Measurements from ENCODE around the gene AUTS2. TPM values are rescaled to one million over a fixed set of nuclear protein-coding genes. Genes with fewer than 3 reads are reported as not detected.

The AUTS2 gene
- total RNA-seq, 3 donors from 2014 or later, result 31.5 to 94.3 (median 81.3) TPM

DNA sequence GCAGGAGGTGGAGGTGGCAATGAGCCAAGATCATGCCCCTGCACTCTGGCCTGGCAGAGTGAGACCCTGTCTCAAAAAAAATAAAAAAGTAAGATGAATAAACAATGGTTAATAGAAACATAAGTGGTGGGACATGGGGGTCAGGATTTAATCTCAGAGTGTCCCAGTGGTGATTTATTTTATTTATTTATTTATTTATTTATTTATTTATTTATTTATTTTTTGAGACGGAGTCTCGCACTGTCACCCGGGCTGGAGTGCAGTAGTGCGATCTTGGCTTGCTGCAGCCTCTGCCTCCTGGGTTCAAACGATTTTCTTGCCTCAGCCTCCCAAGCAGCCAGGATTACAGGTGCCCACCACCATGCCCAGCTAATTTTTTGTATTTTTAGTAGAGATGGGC lies 1051.0 kb downstream of the AUTS2 start:
- no peaks in the 10 kb centered on the region for H3K27me3 ChIP-seq
- no peak for DNase-seq (ENCODE audit: low spot score in 2 of 2)
- H3K4me1 ChIP-seq, result no peaks in the 10 kb centered on the region
- H3K4me3 ChIP-seq, result no peak overlapping the region
- no peaks in the 10 kb centered on the region for H3K9me3 ChIP-seq
- TF ChIP-seq POLR2A (IDR thresholded peaks at IDR 0.05) (no peak), POLR2AphosphoS5 (IDR thresholded peaks at IDR 0.05) (no peak)
- TF ChIP-seq, protein P1, sequence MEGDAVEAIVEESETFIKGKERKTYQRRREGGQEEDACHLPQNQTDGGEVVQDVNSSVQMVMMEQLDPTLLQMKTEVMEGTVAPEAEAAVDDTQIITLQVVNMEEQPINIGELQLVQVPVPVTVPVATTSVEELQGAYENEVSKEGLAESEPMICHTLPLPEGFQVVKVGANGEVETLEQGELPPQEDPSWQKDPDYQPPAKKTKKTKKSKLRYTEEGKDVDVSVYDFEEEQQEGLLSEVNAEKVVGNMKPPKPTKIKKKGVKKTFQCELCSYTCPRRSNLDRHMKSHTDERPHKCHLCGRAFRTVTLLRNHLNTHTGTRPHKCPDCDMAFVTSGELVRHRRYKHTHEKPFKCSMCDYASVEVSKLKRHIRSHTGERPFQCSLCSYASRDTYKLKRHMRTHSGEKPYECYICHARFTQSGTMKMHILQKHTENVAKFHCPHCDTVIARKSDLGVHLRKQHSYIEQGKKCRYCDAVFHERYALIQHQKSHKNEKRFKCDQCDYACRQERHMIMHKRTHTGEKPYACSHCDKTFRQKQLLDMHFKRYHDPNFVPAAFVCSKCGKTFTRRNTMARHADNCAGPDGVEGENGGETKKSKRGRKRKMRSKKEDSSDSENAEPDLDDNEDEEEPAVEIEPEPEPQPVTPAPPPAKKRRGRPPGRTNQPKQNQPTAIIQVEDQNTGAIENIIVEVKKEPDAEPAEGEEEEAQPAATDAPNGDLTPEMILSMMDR (IDR thresholded peaks at IDR 0.05), result no peak
- no peaks in the 10 kb centered on the region for H3K36me3 ChIP-seq
- intact Hi-C loops (cut with DNase I; ENCODE audit: low total_unique reads), result no loop called here
- H3K27ac ChIP-seq, result no peak overlapping the region

DNA sequence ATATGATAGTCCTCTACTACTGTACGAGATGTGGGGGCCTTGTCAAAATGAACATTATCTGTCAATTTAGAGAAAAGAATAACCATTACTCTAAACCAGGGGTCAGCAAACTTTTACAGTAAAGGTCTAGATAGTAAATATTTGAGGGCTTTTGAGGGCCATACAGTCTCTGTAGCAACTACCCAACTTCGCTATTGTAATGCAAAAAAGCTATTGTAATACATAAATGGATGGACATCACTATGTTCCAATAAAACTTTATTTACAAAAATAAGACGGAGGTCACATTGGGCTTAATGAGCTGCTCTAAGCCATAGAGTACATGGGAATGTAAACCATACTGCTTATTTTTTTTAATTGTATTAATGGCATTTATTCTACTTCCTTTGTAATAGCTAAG lies 1055.9 kb downstream of the AUTS2 start:
- Histone ChIP-seq H3K27me3 (no peaks in the 10 kb centered on the region), H3K4me3 (no peak overlapping the region), H3K36me3 (no peaks in the 10 kb centered on the region), H3K4me1 (no peaks in the 10 kb centered on the region), H3K27ac (no peak overlapping the region), H3K9me3 (no peaks in the 10 kb centered on the region)
- DNase-seq (ENCODE audit: low spot score in 2 of 2), result no peak
- intact Hi-C loops (cut with DNase I; ENCODE audit: low total_unique reads), result no loop called here
- TF ChIP-seq POLR2A (IDR thresholded peaks at IDR 0.05) (no peak), POLR2AphosphoS5 (IDR thresholded peaks at IDR 0.05) (no peak)
- TF ChIP-seq, protein P1 (IDR thresholded peaks at IDR 0.05), result no peak

DNA sequence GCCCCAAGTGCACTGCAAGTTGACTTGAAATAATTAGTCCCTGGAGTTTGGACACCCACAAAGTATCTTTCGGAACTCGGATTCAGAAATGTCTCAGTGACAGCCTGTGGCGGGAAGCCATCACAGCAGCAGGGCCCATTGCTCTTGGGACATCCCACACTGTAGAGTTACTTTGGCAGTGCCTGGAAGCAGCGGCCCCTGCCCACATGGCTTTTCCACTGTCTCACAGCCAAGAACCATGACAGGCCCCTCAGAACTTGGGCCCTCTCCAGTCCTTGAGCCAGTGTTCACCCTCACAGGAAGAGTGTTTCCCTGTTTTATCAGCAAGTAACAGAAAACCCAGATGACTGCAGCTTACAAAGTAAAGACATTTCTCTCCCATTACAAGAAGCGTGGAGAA lies 1056.7 kb downstream of the AUTS2 start:
- no peaks in the 10 kb centered on the region for H3K9me3 ChIP-seq
- H3K4me1 ChIP-seq, result no peaks in the 10 kb centered on the region
- TF ChIP-seq POLR2A (IDR thresholded peaks at IDR 0.05) (no peak), POLR2AphosphoS5 (IDR thresholded peaks at IDR 0.05) (no peak)
- TF ChIP-seq, protein P1 (IDR thresholded peaks at IDR 0.05), result no peak
- no peaks in the 10 kb centered on the region for H3K27me3 ChIP-seq
- no peak overlapping the region for H3K27ac ChIP-seq
- intact Hi-C loops (cut with DNase I; ENCODE audit: low total_unique reads), result no loop called here
- no peaks in the 10 kb centered on the region for H3K36me3 ChIP-seq
- H3K4me3 ChIP-seq, result no peak overlapping the region
- no peak for DNase-seq (ENCODE audit: low spot score in 2 of 2)

DNA sequence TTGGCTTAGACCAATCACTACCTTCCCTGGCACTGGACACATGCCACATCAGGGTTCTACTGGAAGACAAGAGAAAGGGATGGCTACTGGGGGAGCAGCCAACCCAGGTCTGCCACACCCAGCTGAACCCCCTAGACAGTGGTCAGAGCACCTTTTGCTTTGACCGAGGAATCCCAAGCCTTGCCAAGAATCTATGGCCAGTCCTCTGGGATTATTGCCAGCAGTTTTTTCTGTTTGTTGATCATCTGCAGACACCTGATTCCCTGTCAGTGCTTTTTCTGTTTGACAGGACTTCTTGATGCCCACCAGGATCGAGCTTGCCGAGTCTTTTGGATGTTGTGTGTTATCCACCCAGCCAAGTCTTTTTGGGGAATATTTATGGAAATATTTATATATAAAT lies 1057.4 kb downstream of the AUTS2 start:
- TF ChIP-seq, protein P1 (IDR thresholded peaks at IDR 0.05), result no peak
- no peak for TF ChIP-seq POLR2AphosphoS5 (IDR thresholded peaks at IDR 0.05)
- DNase-seq (ENCODE audit: low spot score in 2 of 2), result no peak
- H3K9me3 ChIP-seq, result no peaks in the 10 kb centered on the region
- no peaks in the 10 kb centered on the region for H3K4me1 ChIP-seq
- H3K27me3 ChIP-seq, result no peaks in the 10 kb centered on the region
- intact Hi-C loops (cut with DNase I; ENCODE audit: low total_unique reads), result no loop called here
- no peak overlapping the region for H3K4me3 ChIP-seq
- no peak overlapping the region for H3K27ac ChIP-seq
- no peaks in the 10 kb centered on the region for H3K36me3 ChIP-seq

DNA sequence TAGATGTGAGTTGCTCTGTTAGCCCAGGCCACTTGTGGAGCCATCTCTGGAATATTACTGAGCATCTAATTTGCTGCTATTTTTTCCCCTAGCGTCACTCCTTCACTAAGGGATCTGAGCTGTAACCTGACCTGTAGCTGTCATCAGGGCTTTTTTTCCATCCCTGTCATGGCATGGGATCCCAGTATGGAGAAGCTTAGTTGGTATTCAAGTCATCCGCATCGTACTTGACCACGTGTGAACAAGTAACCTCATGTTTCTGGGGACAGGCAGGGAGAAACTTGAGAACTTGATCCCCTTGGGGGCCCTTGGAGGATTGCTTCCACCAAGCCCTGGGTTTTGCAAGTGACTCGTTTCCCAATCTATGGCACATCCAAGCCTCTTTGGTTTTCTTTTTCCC lies 1059.3 kb downstream of the AUTS2 start:
- Histone ChIP-seq H3K27me3 (no peaks in the 10 kb centered on the region), H3K4me3 (no peak overlapping the region), H3K27ac (no peak overlapping the region), H3K9me3 (no peaks in the 10 kb centered on the region), H3K4me1 (no peaks in the 10 kb centered on the region), H3K36me3 (no peaks in the 10 kb centered on the region)
- no peak for DNase-seq (ENCODE audit: low spot score in 2 of 2)
- intact Hi-C loops (cut with DNase I; ENCODE audit: low total_unique reads), result no loop called here
- no peak for TF ChIP-seq POLR2AphosphoS5 (IDR thresholded peaks at IDR 0.05)
- no peak for TF ChIP-seq POLR2A (IDR thresholded peaks at IDR 0.05)
- TF ChIP-seq, protein P1 (IDR thresholded peaks at IDR 0.05), result no peak

Measured in breast epithelium (tissue), 4 donors.